K562 (cell line): ENCODE measurements around the gene B3GALT6. TPM values are rescaled to one million over a fixed set of nuclear protein-coding genes. Genes with fewer than 3 reads are reported as not detected.

ENCODE experiments used
- ATAC-seq: fragments of 200-7000 bp; cut with Tn5 transposase; 3 replicates; pipeline ENCODE4 v1.9.1; 2020; ENCODE audit warnings: moderate library complexity
- BruUV-seq: library from RNA; stranded (reverse); fragments of 400-500 nt; replicated peaks from 2 replicates; lab custom pipeline; 2021; lab: Mats Ljungman, UMichigan
- CTCF ChIA-PET: fragments of 300-600 bp; formaldehyde crosslinking; extraction: SDS; loops from one replicate; lab custom pipeline; 2021; ENCODE audit warnings: low intra/inter-chr PET ratio; lab: Yijun Ruan, JAX
- POLR2A ChIA-PET: fragments of 300-600, 350-650 bp; sonication (Branson Sonifier 250); formaldehyde crosslinking; extraction: SDS; loops from one replicate; lab custom pipeline; 2021; ENCODE audit warnings: antibody characterized with exemption, inconsistent platforms; lab: Yijun Ruan, JAX
- DNase-seq, 4 experiments: peaks; one replicate each; pipeline versions ENCODE4 v3.0.0 to v3.0.0-alpha.2; 2011 to 2018; ENCODE audit warnings: low spot score in 3 of 4, mixed read lengths in 3 of 4; ENCODE audit errors: extremely low read depth in 1 of 4
- FAIRE-seq: peaks from 2 replicates; lab custom pipeline; 2011; peaks lifted over from hg19 to GRCh38; lab: Jason Lieb, UNC
- H2AFZ ChIP-seq: 2 replicates; pipeline ENCODE4 v1.6.0; 2011; ENCODE audit warnings: low read depth, low read length, control low read depth, inconsistent platforms
- H3K27ac ChIP-seq: fragments of 200-600 bp; 3 replicates; pipeline ENCODE4 v1.8.0; 2011; ENCODE audit warnings: low read depth, mild to moderate bottlenecking, control low read depth, inconsistent platforms, low read length, moderate library complexity, mixed read lengths; ENCODE audit errors: extremely low read depth
- H3K27me3 ChIP-seq, 2 experiments: fragments of 300-600 bp in 1 of 2; 2 replicates in 1 of 2; 3 replicates in 1 of 2; pipeline versions ENCODE4 v1.6.0 to v1.8.0; 2011; ENCODE audit warnings: inconsistent platforms in 2 of 2, low read length in 2 of 2, mild to moderate bottlenecking in 1 of 2, mixed read lengths in 1 of 2, moderate library complexity in 1 of 2; ENCODE audit not compliant: control insufficient read depth in 2 of 2, insufficient read depth in 2 of 2
- H3K36me3 ChIP-seq: fragments of 300-600 bp; 3 replicates; pipeline ENCODE4 v1.8.0; 2011; ENCODE audit warnings: mild to moderate bottlenecking, low read length, inconsistent platforms; ENCODE audit not compliant: control insufficient read depth, insufficient read depth
- H3K4me1 ChIP-seq, 2 experiments: fragments of 200-600 bp in 1 of 2; replicated peaks in 1 of 2; 2 replicates in 1 of 2; 3 replicates in 1 of 2; pipeline versions ENCODE4 v1.5.1 to v1.8.0; 2011; ENCODE audit warnings: inconsistent platforms in 2 of 2, low read length in 2 of 2, mild to moderate bottlenecking in 1 of 2, mixed read lengths in 1 of 2, moderate library complexity in 1 of 2; ENCODE audit not compliant: control insufficient read depth in 2 of 2, insufficient read depth in 2 of 2
- H3K4me2 ChIP-seq: 2 replicates; pipeline ENCODE4 v1.6.1; 2011; ENCODE audit warnings: low read length, control low read depth, inconsistent platforms, mixed read lengths; ENCODE audit not compliant: insufficient read depth
- H3K4me3 ChIP-seq: fragments of 200-600 bp; sonication (generic), shearing (Covaris generic); 2 replicates; pipeline ENCODE4 v1.5.1; 2016; ENCODE audit warnings: control low read depth, inconsistent platforms
- H3K79me2 ChIP-seq: fragments of 200-600 bp; 3 replicates; pipeline ENCODE4 v1.8.0; 2011; ENCODE audit warnings: low read length, inconsistent platforms; ENCODE audit not compliant: control insufficient read depth, insufficient read depth
- H3K9ac ChIP-seq, 2 experiments: 2 replicates each; pipeline versions ENCODE4 v1.6.0 to v1.6.1; 2011; ENCODE audit warnings: low read depth in 2 of 2, low read length in 2 of 2, control low read depth in 1 of 2, inconsistent platforms in 1 of 2, mild to moderate bottlenecking in 1 of 2, mixed read lengths in 1 of 2; ENCODE audit not compliant: insufficient read depth in 1 of 2
- H3K9me1 ChIP-seq: one replicate; pipeline ENCODE4 v1.6.0; 2011; ENCODE audit warnings: inconsistent platforms, mild to moderate bottlenecking, low read length, moderate library complexity; ENCODE audit not compliant: control insufficient read depth, insufficient read depth
- H3K9me3 ChIP-seq: replicated peaks from 2 replicates; pipeline ENCODE4 v1.5.1; 2011; ENCODE audit warnings: low read depth, low read length, inconsistent platforms; ENCODE audit not compliant: control insufficient read depth, insufficient read depth
- H4K20me1 ChIP-seq: replicated peaks from 2 replicates; pipeline ENCODE4 v1.6.1; 2011; ENCODE audit warnings: low read length, inconsistent platforms, mixed read lengths; ENCODE audit not compliant: control insufficient read depth, insufficient read depth
- ARID2 ChIP-seq: fragments of 450-650 bp; IDR thresholded peaks from 2 replicates; pipeline ENCODE4 v1.6.1; 2017; ENCODE audit warnings: antibody characterized with exemption, mild to moderate bottlenecking
- GABPB1 ChIP-seq: sonication (generic); formaldehyde crosslinking; IDR thresholded peaks from 2 replicates; pipeline ENCODE4 v1.8.0; 2022; ENCODE audit warnings: mild to moderate bottlenecking, missing genetic modification reagents
- PHB2 ChIP-seq: fragments of 450-650 bp; IDR thresholded peaks from 2 replicates; pipeline ENCODE4 v1.6.1; 2017; ENCODE audit warnings: low read depth
- U2AF2 ChIP-seq: fragments of 200-400 bp; formaldehyde crosslinking; optimal IDR thresholded peaks from 2 replicates; pipeline ENCODE3; 2017; ENCODE audit warnings: low read depth, mild to moderate bottlenecking, low read length
- WGBS: fragments of 100-300 bp; shearing (Covaris generic); methylation state at CpG from one replicate; pipeline ENCODE4 v1.1.6; 2016; ENCODE audit warnings: low coverage, mixed read lengths; ENCODE audit not compliant: insufficient coverage; ENCODE audit errors: missing lambda C conversion rate; 5-methylcytosine and 5-hydroxymethylcytosine counted together
- in situ Hi-C: fragments of 300-500 bp; cut with MboI; formaldehyde crosslinking; loops from 4 replicates; pipeline ENCODE4 v1.15.0; 2018; ENCODE audit warnings: inconsistent platforms, mixed read lengths
- intact Hi-C: fragments of 100-400 bp; cut with micrococcal nuclease; formaldehyde crosslinking; loops from 2 replicates; pipeline ENCODE4 v1.14.2; 2022
- polyA plus RNA-seq, 8 experiments: library from polyadenylated mRNA; depleted of rRNA in 4 of 8; stranded (reverse) in 5 of 8; unstranded in 3 of 8; fragments of >200 nt; fragmentation: Nextera tagmentation in 2 of 8; fragmentation: Illumina TruSeq in 1 of 8; extraction: Ambion mirVana in 2 of 8; extraction: Trizol in 1 of 8; gene quantifications; 2 replicates each; pipeline versions ENCODE4 v1.2.1 to v1.2.3, GENCODE V29; 2011 to 2014; ENCODE audit warnings: inconsistent platforms in 1 of 8, missing spikeins in 1 of 8
- total RNA-seq, 7 experiments: library from RNA; depleted of rRNA in 6 of 7; stranded (reverse); fragments of >200 nt in 6 of 7; fragmentation: Illumina TruSeq in 2 of 7; extraction: Trizol in 2 of 7; gene quantifications; 2 replicates each; pipeline versions ENCODE4 v1.2.1 to v1.2.3, GENCODE V29; 2011 to 2021; ENCODE audit warnings: low replicate concordance in 1 of 7
- TF ChIP-seq, protein P1 (sequence below): fragments of 250-450 bp; sonication (Bioruptor Pico); IDR thresholded peaks from 2 replicates; pipeline ENCODE4 v1.4.0; 2020; ENCODE audit warnings: mild to moderate bottlenecking

The B3GALT6 gene
- total and polyA plus RNA-seq, 9 of the 15 experiments (the other 6 are each of a cell fraction or from before 2014, with no cell fraction given) = 0.68 to 29.8 (median 9.9) TPM

DNA sequence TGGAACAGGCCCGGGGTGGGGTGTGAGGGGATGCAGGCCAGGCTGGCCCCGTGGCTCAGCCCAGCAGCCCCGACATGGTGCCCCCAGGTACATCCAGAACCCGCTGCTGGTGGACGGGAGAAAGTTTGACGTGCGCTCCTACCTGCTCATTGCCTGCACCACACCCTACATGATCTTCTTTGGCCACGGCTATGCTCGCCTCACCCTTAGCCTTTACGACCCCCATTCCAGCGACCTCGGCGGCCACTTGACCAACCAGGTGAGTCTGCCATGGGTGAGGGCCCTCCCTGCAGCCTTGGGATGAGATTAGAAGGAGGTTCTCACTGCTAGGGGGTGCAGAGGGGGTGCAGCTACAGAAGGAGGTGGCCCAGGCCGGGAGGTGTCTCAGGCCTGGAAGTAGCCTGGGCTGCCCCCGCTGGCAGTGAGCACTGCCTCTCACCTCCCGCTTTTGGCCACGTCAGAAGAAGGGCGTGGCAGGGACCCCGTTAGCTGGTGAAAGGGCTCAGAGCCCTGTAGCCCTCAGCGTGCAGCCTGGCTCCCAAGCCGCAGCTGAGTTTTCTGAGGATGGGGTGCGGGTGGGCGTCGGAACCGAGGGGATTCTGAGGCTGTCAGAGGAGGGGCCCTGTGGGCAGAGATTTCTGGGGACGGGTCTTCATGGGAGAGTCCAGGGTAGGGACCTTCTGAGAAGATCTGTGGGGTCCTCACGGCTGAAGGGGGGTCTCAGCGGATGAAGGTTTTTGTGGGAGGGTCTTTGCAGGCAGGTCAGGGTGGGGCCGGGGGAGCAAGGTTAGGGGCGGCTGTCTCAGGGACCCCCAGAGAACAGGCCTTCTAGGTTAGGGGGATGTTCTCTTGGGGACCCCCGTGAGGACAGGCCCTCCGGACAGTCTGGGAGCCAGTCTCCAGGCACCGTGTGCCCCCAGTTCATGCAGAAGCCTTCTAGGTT lies 47.9 kb upstream of the B3GALT6 start:
- in situ Hi-C loops (no loop called here), intact Hi-C loops (no loop called here)
- Histone ChIP-seq H3K4me3 (no peak overlapping the region), H2AFZ (no peak overlapping the region), H3K79me2 (no peaks in the 10 kb centered on the region), H3K36me3 (no peaks in the 10 kb centered on the region), H3K27ac (no peak overlapping the region), H3K9me1 (no peaks in the 10 kb centered on the region), H3K4me1 (peaks cover 10 to 63% of the 10 kb centered on the region in 2 experiments), H4K20me1 (no peaks in the 10 kb centered on the region), H3K27me3 (peaks cover 8 to 17% of the 10 kb centered on the region in 2 experiments; a peak in 4 of 5 replicates), H3K4me2 (no peak overlapping the region), H3K9me3 (no peaks in the 10 kb centered on the region), H3K9ac (0 out of 4 replicates have a peak overlapping the region, but pooled peaks of 1 of the 2 experiments have one; percentile 23)
- FAIRE-seq = no peak
- no peak for TF ChIP-seq U2AF2
- TF ChIP-seq PHB2 = no peak
- 0 out of 2 replicates have a peak, but pooled peaks have one; percentile 8 for TF ChIP-seq GABPB1
- TF ChIP-seq, protein P1, sequence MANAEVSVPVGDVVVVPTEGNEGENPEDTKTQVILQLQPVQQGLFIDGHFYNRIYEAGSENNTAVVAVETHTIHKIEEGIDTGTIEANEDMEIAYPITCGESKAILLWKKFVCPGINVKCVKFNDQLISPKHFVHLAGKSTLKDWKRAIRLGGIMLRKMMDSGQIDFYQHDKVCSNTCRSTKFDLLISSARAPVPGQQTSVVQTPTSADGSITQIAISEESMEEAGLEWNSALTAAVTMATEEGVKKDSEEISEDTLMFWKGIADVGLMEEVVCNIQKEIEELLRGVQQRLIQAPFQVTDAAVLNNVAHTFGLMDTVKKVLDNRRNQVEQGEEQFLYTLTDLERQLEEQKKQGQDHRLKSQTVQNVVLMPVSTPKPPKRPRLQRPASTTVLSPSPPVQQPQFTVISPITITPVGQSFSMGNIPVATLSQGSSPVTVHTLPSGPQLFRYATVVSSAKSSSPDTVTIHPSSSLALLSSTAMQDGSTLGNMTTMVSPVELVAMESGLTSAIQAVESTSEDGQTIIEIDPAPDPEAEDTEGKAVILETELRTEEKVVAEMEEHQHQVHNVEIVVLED (CRISPR knock-in tag) = no peak
- TF ChIP-seq ARID2 = no peak
- BruUV-seq = no TSS peak
- ChIA-PET POLR2A (interaction anchor here (0.6 to 1.0 kb wide), 2 partner anchors 29 to 404 kb away, joined by 3 to 4 read pairs; no protein-coding TSS in a partner anchor), CTCF (no interaction called here)
- DNase-seq = peak in 2 of 4 experiments; percentile 56 to 68
- WGBS = 60% methylated on average over 30 of the region's 33 CpGs
- peak; percentile 2; the same call in 1 of the 3 replicates for ATAC-seq
